ENCODE results near the gene PTPA.

Gene PTPA

DNA sequence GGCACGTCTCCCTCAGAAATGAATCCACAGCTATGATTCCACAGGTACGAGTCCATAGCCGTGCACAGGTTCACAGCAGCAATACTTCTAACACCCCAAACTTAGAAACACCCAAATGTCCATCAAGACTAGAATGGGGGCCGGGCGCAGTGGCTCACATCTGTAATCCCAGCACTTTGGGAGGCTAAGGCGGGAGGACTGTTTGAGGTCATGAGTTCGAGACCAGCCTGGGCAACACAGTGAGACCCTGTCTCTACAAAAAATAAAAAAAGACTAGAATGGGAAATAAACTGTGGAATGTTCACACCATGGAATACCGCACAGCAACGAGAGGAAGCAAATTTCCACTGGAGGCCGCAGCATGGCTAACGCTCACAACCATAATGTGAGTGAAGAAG is 34.6 kb upstream of the PTPA start:
- DNase-seq (ENCODE audit: low read depth) = no peak
- no peak overlapping the region for H3K4me3 ChIP-seq (ENCODE audit: low read depth, low read length)
- TF ChIP-seq, protein P1, sequence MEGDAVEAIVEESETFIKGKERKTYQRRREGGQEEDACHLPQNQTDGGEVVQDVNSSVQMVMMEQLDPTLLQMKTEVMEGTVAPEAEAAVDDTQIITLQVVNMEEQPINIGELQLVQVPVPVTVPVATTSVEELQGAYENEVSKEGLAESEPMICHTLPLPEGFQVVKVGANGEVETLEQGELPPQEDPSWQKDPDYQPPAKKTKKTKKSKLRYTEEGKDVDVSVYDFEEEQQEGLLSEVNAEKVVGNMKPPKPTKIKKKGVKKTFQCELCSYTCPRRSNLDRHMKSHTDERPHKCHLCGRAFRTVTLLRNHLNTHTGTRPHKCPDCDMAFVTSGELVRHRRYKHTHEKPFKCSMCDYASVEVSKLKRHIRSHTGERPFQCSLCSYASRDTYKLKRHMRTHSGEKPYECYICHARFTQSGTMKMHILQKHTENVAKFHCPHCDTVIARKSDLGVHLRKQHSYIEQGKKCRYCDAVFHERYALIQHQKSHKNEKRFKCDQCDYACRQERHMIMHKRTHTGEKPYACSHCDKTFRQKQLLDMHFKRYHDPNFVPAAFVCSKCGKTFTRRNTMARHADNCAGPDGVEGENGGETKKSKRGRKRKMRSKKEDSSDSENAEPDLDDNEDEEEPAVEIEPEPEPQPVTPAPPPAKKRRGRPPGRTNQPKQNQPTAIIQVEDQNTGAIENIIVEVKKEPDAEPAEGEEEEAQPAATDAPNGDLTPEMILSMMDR (IDR thresholded peaks at IDR 0.05; ENCODE audit: low read depth, low read length, missing control alignments) = no peak
- in situ Hi-C loops (cut with HindIII; ENCODE audit: low sequenced_read_pairs) = no loop called here

DNA sequence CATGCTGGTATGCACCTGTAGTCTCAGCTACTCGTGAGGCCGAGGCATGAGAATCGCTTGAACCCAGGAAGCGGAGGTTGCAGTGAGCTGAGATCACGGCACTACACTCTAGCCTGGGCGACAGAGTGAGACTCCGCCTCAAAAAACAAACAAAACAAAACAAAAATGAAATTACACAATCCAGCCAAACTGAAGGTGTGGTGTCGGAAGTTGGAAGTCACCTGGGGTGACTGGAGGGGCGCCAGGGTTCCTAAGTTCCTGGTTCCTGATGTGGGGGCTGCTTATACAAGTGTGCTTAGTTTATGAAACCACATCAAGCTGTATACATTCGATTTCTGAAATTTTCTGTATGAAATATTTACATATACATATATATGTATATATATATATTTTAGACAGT is 34.0 kb upstream of the PTPA start:
- in situ Hi-C loops (cut with HindIII; ENCODE audit: low sequenced_read_pairs) = no loop called here
- no peak for DNase-seq (ENCODE audit: low read depth)
- TF ChIP-seq, protein P1 (IDR thresholded peaks at IDR 0.05; ENCODE audit: low read depth, low read length, missing control alignments) = no peak
- no peak overlapping the region for H3K4me3 ChIP-seq (ENCODE audit: low read depth, low read length)

DNA sequence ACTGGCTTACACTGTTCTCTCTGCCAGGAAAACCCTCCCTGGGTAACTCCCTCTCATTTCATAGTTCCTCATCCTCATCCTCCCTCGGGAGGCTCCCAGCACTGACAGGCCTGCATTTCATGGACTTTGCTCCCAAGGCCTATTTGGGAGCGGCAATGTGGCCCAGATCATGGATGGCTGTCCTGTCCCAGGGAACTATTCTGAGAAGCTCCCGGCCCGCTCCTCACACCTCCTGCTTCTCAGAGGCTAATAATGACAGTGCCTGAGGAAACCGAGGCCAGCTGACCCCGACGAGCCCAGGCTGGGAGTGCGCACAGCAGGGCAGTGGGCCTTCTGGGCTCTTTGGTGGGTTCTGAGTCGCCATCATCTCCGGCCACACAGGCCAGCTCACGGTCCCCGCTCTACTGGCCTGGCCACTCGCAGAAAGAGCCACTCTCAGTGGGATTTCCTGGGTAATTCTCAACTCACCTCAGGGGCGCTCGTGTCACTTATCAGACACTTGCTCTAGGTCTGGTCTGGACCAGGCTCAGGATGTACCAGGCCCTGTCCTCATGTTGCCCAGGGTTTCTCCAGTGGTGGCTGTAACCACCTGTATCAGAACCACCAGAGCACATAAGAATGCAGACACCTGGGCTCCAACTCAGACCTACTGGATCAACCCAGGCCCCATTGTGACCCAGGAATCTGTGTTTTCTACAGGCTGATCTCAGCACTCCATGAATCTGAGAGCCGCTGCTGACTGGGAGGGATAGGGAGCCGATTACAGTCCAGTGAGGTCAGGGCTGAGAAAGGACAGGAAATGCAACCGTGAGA is 32.3 kb upstream of the PTPA start:
- H3K4me3 ChIP-seq (ENCODE audit: low read depth, low read length) = no peak overlapping the region
- DNase-seq (ENCODE audit: low read depth) = no peak
- in situ Hi-C loops (cut with HindIII; ENCODE audit: low sequenced_read_pairs) = no loop called here
- TF ChIP-seq, protein P1 (IDR thresholded peaks at IDR 0.05; ENCODE audit: low read depth, low read length, missing control alignments) = no peak

DNA sequence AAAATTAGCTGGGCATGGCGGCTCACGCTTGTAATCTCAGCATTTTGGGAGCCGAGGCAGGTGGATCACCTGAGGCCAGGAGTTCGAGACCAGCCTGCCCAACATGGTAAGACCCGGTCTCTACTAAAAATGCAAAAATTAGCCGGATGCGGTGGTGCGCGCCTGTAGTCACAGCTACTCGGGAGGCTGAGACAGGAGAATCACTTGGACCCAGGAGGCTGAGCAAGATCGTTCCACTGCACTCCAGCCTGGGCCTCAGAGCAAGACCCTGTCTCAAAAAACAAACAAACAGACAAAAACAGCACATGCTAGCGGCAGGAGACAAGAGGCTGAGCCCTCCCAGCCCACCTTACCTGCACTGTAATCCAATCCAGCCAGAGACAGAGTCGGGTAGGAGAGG is 31.4 kb upstream of the PTPA start:
- TF ChIP-seq, protein P1 (IDR thresholded peaks at IDR 0.05; ENCODE audit: low read depth, low read length, missing control alignments) = no peak
- peak overlapping the region; percentile 80 for H3K4me3 ChIP-seq (ENCODE audit: low read depth, low read length)
- no peak for DNase-seq (ENCODE audit: low read depth)
- in situ Hi-C loops (cut with HindIII; ENCODE audit: low sequenced_read_pairs) = loop anchor here (10.0 kb wide), 1 partner anchor 45 kb away; the partner anchor contains the start of gene MIGA2

DNA sequence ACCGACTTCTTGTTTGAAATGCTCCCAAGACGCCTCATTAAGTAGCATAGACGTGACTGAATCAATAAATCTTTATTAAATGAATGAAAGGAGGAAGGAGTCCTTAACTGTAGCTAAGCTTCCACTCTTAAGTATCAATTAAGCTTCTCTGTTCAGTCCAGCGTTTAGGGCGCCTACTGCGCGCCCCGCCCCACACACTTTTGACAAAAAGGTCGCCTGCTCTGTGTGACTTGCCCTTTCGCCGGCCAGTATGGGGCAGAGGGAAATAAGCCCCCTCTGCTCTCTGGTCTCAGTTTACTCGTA is 31.0 kb upstream of the PTPA start:
- TF ChIP-seq, protein P1 (IDR thresholded peaks at IDR 0.05; ENCODE audit: low read depth, low read length, missing control alignments) = no peak
- in situ Hi-C loops (cut with HindIII; ENCODE audit: low sequenced_read_pairs) = loop anchor here (10.0 kb wide), 1 partner anchor 45 kb away; the partner anchor contains the start of gene MIGA2
- DNase-seq (ENCODE audit: low read depth) = no peak
- peak overlapping the region; percentile 80 for H3K4me3 ChIP-seq (ENCODE audit: low read depth, low read length)

DNA sequence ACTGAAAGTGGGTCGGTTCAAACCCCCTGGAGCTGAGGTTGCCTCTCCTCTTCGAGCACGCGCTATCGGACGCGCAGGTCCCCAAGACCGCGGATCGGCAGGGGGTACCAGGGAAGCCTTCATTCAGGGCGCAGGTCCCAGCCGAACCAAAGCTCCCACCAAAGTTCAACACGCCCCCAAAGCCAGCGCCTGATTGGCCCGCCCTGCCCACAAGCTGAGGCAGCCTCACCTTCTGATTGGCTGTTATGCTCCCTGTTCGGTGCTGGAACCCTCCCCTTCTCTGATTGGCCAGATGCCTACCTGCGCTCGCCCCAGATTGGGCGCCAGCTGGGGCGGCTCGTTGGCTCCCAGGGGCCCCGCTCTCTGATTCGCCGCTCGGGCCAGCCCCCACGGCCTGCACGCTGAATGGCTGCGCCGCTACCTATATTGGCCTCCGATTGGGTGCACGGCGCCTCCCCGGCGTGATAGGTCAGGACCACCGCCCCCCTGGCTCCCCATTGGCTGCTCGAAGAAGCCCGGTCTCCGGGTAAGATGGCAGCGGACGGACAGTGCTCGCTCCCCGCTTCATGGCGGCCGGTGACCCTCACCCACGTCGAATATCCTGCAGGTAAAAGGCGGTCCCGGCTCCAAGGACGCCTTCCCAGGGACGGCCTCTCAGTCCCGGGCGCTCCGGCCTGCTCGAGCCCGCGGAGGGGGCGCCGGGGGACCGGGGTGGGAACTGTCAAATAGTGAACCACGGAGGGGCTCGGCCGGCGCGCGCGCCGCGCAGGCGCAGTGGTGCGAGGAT is 30.4 kb upstream of the PTPA start, which contains the start of gene DOLPP1:
TSS of gene DOLPP1 (plus strand) at position 511 of the 787 bp plus-strand sequence. CDS start at position 532, 21 bp downstream.
- peak; percentile 98 for DNase-seq (ENCODE audit: low read depth)
- H3K4me3 ChIP-seq (ENCODE audit: low read depth, low read length) = peak within 1 kb of the TSS; percentile 80
- TF ChIP-seq, protein P1 (IDR thresholded peaks at IDR 0.05; ENCODE audit: low read depth, low read length, missing control alignments) = no peak
- in situ Hi-C loops (cut with HindIII; ENCODE audit: low sequenced_read_pairs) = loop anchor here (10.0 kb wide), 1 partner anchor 46 kb away; the partner anchor contains the start of gene MIGA2
